ENCODE measurements around the gene STEAP2. TPM values are rescaled to one million over a fixed set of nuclear protein-coding genes. Genes with fewer than 3 reads are reported as not detected.
"Not testable (repeated sequence)": the region's sequence is repeated elsewhere in the genome, so short reads cannot be mapped to it uniquely, and the experiment has no call there.

STEAP2 gene
- total and polyA plus RNA-seq, 5 donors: 16.7 to 46.3 (median 42.1) TPM

- DNase-seq: no peak
- Histone ChIP-seq H3K4me3 (ENCODE audit: low read length) (peak overlapping the region; percentile 65), H3K27me3 (ENCODE audit: control insufficient read depth, insufficient read depth) (no peaks in the 10 kb centered on the region), H3K27ac (ENCODE audit: low read length) (no peak overlapping the region), H3K9me3 (ENCODE audit: control insufficient read depth, low read length) (no peaks in the 10 kb centered on the region), H3K4me1 (ENCODE audit: control insufficient read depth, insufficient read depth, low read length) (peaks cover under 1% of the 10 kb centered on the region)
- WGBS: 24% methylated on average over 9 of the region's 9 CpGs
- intact Hi-C loops (cut with DNase I): loop anchor here in 1 of 4 donors (10.0 kb wide), 1 partner anchor 91 kb away; the partner anchor contains the start of gene STEAP1
- ATAC-seq: peak in 1 of 2 donors; percentile 21
These were observed 34.6 kb downstream of the STEAP2 start for GRCh38 chr7:90246171-90246570.

- intact Hi-C loops (cut with DNase I): loop anchor here in 1 of 4 donors (10.0 kb wide), 1 partner anchor 94 kb away; the partner anchor contains the start of gene STEAP1
- Histone ChIP-seq H3K4me1 (ENCODE audit: control insufficient read depth, insufficient read depth, low read length) (peaks cover 2% of the 10 kb centered on the region), H3K27me3 (ENCODE audit: control insufficient read depth, insufficient read depth) (no peaks in the 10 kb centered on the region), H3K27ac (ENCODE audit: low read length) (no peak overlapping the region), H3K9me3 (ENCODE audit: control insufficient read depth, low read length) (no peaks in the 10 kb centered on the region), H3K4me3 (ENCODE audit: low read length) (no peak overlapping the region)
- ATAC-seq: no peak
- DNase-seq: no peak
- WGBS: 83% methylated on average over 3 of the region's 3 CpGs
These were observed 37.2 kb downstream of the STEAP2 start for GRCh38 chr7:90248706-90249105.

- Histone ChIP-seq H3K9me3 (ENCODE audit: control insufficient read depth, low read length) (no peaks in the 10 kb centered on the region), H3K27me3 (ENCODE audit: control insufficient read depth, insufficient read depth) (no peaks in the 10 kb centered on the region), H3K4me1 (ENCODE audit: control insufficient read depth, insufficient read depth, low read length) (peaks cover 2% of the 10 kb centered on the region), H3K4me3 (ENCODE audit: low read length) (no peak overlapping the region), H3K27ac (ENCODE audit: low read length) (no peak overlapping the region)
- intact Hi-C loops (cut with DNase I): loop anchor here in 1 of 4 donors (10.0 kb wide), 1 partner anchor 174 kb away; no protein-coding TSS in a partner anchor
- WGBS: 53% methylated on average over 3 of the region's 3 CpGs
- no peak for DNase-seq
- peak; percentile 16 to 50 for ATAC-seq
These were observed 39.2 kb downstream of the STEAP2 start for GRCh38 chr7:90250601-90251303.

GRCh38 chr7:90251304-90251635 lies 39.7 kb downstream of the STEAP2 start:
- no peak for DNase-seq
- no peaks in the 10 kb centered on the region for H3K27me3 ChIP-seq (ENCODE audit: control insufficient read depth, insufficient read depth)
- H3K9me3 ChIP-seq (ENCODE audit: control insufficient read depth, low read length): no peaks in the 10 kb centered on the region
- intact Hi-C loops (cut with DNase I): loop anchor here in 1 of 4 donors (10.0 kb wide), 1 partner anchor 174 kb away; no protein-coding TSS in a partner anchor
- H3K27ac ChIP-seq (ENCODE audit: low read length): no peak overlapping the region
- 50% methylated on average over 1 of the region's 1 CpG for WGBS
- ATAC-seq: peak in 1 of 2 donors; percentile 36
- no peak overlapping the region for H3K4me3 ChIP-seq (ENCODE audit: low read length)
- H3K4me1 ChIP-seq (ENCODE audit: control insufficient read depth, insufficient read depth, low read length): peaks cover 2% of the 10 kb centered on the region

GRCh38 chr7:90256011-90256410 lies 44.5 kb downstream of the STEAP2 start:
- not testable (repeated sequence) for H3K9me3 ChIP-seq (ENCODE audit: control insufficient read depth, low read length); H3K27me3 ChIP-seq (ENCODE audit: control insufficient read depth, insufficient read depth); H3K4me3 ChIP-seq (ENCODE audit: low read length); H3K4me1 ChIP-seq (ENCODE audit: control insufficient read depth, insufficient read depth, low read length); ATAC-seq; DNase-seq; H3K27ac ChIP-seq (ENCODE audit: low read length)
- 95% methylated on average over 5 of the region's 5 CpGs for WGBS
- intact Hi-C loops (cut with DNase I): loop anchor here in 1 of 4 donors (10.0 kb wide), 1 partner anchor 169 kb away; no protein-coding TSS in a partner anchor

- H3K27ac ChIP-seq (ENCODE audit: low read length): no peak overlapping the region
- ATAC-seq (no peak), DNase-seq (no peak)
- H3K9me3 ChIP-seq (ENCODE audit: control insufficient read depth, low read length): no peaks in the 10 kb centered on the region
- H3K4me1 ChIP-seq (ENCODE audit: control insufficient read depth, insufficient read depth, low read length): no peaks in the 10 kb centered on the region
- no peaks in the 10 kb centered on the region for H3K27me3 ChIP-seq (ENCODE audit: control insufficient read depth, insufficient read depth)
- H3K4me3 ChIP-seq (ENCODE audit: low read length): no peak overlapping the region
- intact Hi-C loops (cut with DNase I): loop anchor here in 1 of 4 donors (10.0 kb wide), 1 partner anchor 168 kb away; no protein-coding TSS in a partner anchor
- WGBS: 55% methylated on average over 1 of the region's 1 CpG
These were observed 45.2 kb downstream of the STEAP2 start for GRCh38 chr7:90256778-90257177.

- Histone ChIP-seq H3K27me3 (ENCODE audit: control insufficient read depth, insufficient read depth) (no peaks in the 10 kb centered on the region), H3K4me3 (ENCODE audit: low read length) (no peak overlapping the region), H3K9me3 (ENCODE audit: control insufficient read depth, low read length) (no peaks in the 10 kb centered on the region), H3K4me1 (ENCODE audit: control insufficient read depth, insufficient read depth, low read length) (no peaks in the 10 kb centered on the region), H3K27ac (ENCODE audit: low read length) (no peak overlapping the region)
- ATAC-seq (no peak), DNase-seq (no peak)
- intact Hi-C loops (cut with DNase I): loop anchor here in 2 of 4 donors (5.0 to 10.0 kb wide), 2 partner anchors 107 to 109 kb away; partner anchors contain the start of gene STEAP1 (in 2 of the 2)
These were observed 49.9 kb downstream of the STEAP2 start for GRCh38 chr7:90261441-90261840.

- Histone ChIP-seq H3K4me1 (ENCODE audit: control insufficient read depth, insufficient read depth, low read length) (no peaks in the 10 kb centered on the region), H3K4me3 (ENCODE audit: low read length) (no peak overlapping the region), H3K9me3 (ENCODE audit: control insufficient read depth, low read length) (no peaks in the 10 kb centered on the region), H3K27me3 (ENCODE audit: control insufficient read depth, insufficient read depth) (no peaks in the 10 kb centered on the region), H3K27ac (ENCODE audit: low read length) (no peak overlapping the region)
- DNase-seq (no peak), ATAC-seq (peak; percentile 61 to 71)
- intact Hi-C loops (cut with DNase I): loop anchor here in 2 of 4 donors (5.0 to 10.0 kb wide), 2 partner anchors 108 to 110 kb away; partner anchors contain the start of gene STEAP1 (in 2 of the 2)
These were observed 50.9 kb downstream of the STEAP2 start for GRCh38 chr7:90262438-90262837.

GRCh38 chr7:90266808-90267207 lies 55.3 kb downstream of the STEAP2 start:
- DNase-seq: no peak
- H3K27ac ChIP-seq (ENCODE audit: low read length): no peak overlapping the region
- intact Hi-C loops (cut with DNase I): loop anchor here in 1 of 4 donors (10.0 kb wide), 1 partner anchor 112 kb away; the partner anchor contains the start of gene STEAP1
- no peaks in the 10 kb centered on the region for H3K27me3 ChIP-seq (ENCODE audit: control insufficient read depth, insufficient read depth)
- no peaks in the 10 kb centered on the region for H3K4me1 ChIP-seq (ENCODE audit: control insufficient read depth, insufficient read depth, low read length)
- H3K4me3 ChIP-seq (ENCODE audit: low read length): no peak overlapping the region
- 43% methylated on average over 3 of the region's 3 CpGs for WGBS
- H3K9me3 ChIP-seq (ENCODE audit: control insufficient read depth, low read length): no peaks in the 10 kb centered on the region
- peak; percentile 75 to 76 for ATAC-seq

GRCh38 chr7:90267263-90267858 lies 55.8 kb downstream of the STEAP2 start:
- Histone ChIP-seq H3K4me1 (ENCODE audit: control insufficient read depth, insufficient read depth, low read length) (no peaks in the 10 kb centered on the region), H3K4me3 (ENCODE audit: low read length) (no peak overlapping the region), H3K27ac (ENCODE audit: low read length) (peak overlapping the region; percentile 2), H3K27me3 (ENCODE audit: control insufficient read depth, insufficient read depth) (no peaks in the 10 kb centered on the region), H3K9me3 (ENCODE audit: control insufficient read depth, low read length) (no peaks in the 10 kb centered on the region)
- WGBS: 64% methylated on average over 5 of the region's 5 CpGs
- DNase-seq (no peak), ATAC-seq (peak; percentile 18 to 41)
- intact Hi-C loops (cut with DNase I): loop anchor here in 1 of 4 donors (10.0 kb wide), 1 partner anchor 113 kb away; the partner anchor contains the start of gene STEAP1

GRCh38 chr7:90269163-90269562 lies 57.6 kb downstream of the STEAP2 start:
- Histone ChIP-seq H3K4me1 (ENCODE audit: control insufficient read depth, insufficient read depth, low read length) (no peaks in the 10 kb centered on the region), H3K9me3 (ENCODE audit: control insufficient read depth, low read length) (no peaks in the 10 kb centered on the region), H3K27me3 (ENCODE audit: control insufficient read depth, insufficient read depth) (no peaks in the 10 kb centered on the region), H3K4me3 (ENCODE audit: low read length) (no peak overlapping the region), H3K27ac (ENCODE audit: low read length) (no peak overlapping the region)
- 80% methylated on average over 1 of the region's 1 CpG for WGBS
- DNase-seq (no peak), ATAC-seq (no peak)
- intact Hi-C loops (cut with DNase I): loop anchor here in 1 of 4 donors (10.0 kb wide), 1 partner anchor 114 kb away; the partner anchor contains the start of gene STEAP1

Measured in right cardiac atrium (tissue), 5 donors.